GM12878 (cell line): Measurements from ENCODE around the gene BCKDHB.

Experiments used
- CTCF ChIP-seq, 3 experiments: IDR thresholded peaks in 2 of 3; conservative IDR thresholded peaks in 1 of 3; 2 replicates each; pipeline ENCODE4 v1.5.1; 2011; ENCODE audit warnings: low read depth in 3 of 3, low read length in 3 of 3, mild to moderate bottlenecking in 3 of 3, control low read depth in 2 of 3, moderate library complexity in 2 of 3, inconsistent platforms in 1 of 3, mixed read lengths in 1 of 3; ENCODE audit not compliant: control insufficient read depth in 2 of 3, insufficient read depth in 1 of 3; ENCODE audit errors: extremely low read depth in 1 of 3
- HDAC6 ChIP-seq: fragments of 200-600 bp; sonication (generic); IDR thresholded peaks from one replicate; pipeline ENCODE4 v1.8.0; 2017; ENCODE audit warnings: antibody characterized with exemption; ENCODE audit not compliant: unreplicated experiment
- PAX5 ChIP-seq: IDR thresholded peaks from 2 replicates; pipeline ENCODE4 v1.6.1; 2011; ENCODE audit warnings: low read depth, low read length, borderline replicate concordance
- POLR2A ChIP-seq: IDR thresholded peaks from 2 replicates; pipeline ENCODE4 v1.6.1; 2011; ENCODE audit warnings: low read depth, mild to moderate bottlenecking, low read length
- POLR2AphosphoS5 ChIP-seq: IDR thresholded peaks from 2 replicates; pipeline ENCODE4 v1.6.1; 2011; ENCODE audit warnings: mild to moderate bottlenecking, low read length, inconsistent platforms
- RFX5 ChIP-seq: IDR thresholded peaks from 2 replicates; pipeline ENCODE4 v1.6.1; 2011; ENCODE audit warnings: low read depth, low read length, improper control_type of control experiment
- STAT3 ChIP-seq: IDR thresholded peaks from 2 replicates; pipeline ENCODE4 v1.6.1; 2011; ENCODE audit warnings: low read depth, low read length, improper control_type of control experiment
- TCF7 ChIP-seq: IDR thresholded peaks from 2 replicates; pipeline ENCODE4 v1.6.1; 2014; ENCODE audit warnings: antibody characterized with exemption, borderline replicate concordance
- YY1 ChIP-seq: IDR thresholded peaks from 2 replicates; pipeline ENCODE4 v1.6.1; 2011; ENCODE audit warnings: low read depth, mild to moderate bottlenecking, low read length
- TF ChIP-seq, protein P1 (sequence below): IDR thresholded peaks from 2 replicates; pipeline ENCODE4 v1.6.1; 2012; ENCODE audit warnings: low read depth, low read length, improper control_type of control experiment
- TF ChIP-seq, protein P2 (sequence below): IDR thresholded peaks from 2 replicates; pipeline ENCODE4 v1.6.1; 2011; ENCODE audit warnings: borderline replicate concordance, low read depth, mild to moderate bottlenecking, moderate library complexity, mixed read lengths, low read length; ENCODE audit not compliant: insufficient read depth; ENCODE audit errors: extremely low read length

DNA sequence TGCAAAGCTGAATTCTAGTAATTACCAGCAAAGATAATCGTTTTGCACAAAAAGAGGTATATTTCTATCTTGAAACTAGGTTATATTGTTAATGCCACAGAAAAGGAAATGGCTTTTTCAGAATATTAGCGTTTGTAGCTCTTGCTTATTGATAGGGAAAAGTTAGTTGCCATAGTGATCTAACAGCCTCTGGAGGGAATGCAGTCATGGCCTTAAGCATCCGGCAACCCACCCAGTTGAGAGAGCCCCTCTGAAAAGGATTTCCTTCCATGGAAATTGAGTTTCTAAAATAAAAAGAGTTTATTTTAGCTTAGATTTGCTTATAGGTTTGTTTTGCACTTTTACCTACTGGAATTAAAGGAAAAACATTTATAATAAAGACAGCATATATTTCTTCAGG is 224.5 kb downstream of the BCKDHB start:
- TF ChIP-seq STAT3 (no peak), HDAC6 (no peak), POLR2AphosphoS5 (no peak), POLR2A (no peak), YY1 (no peak), CTCF (IDR thresholded peaks at IDR 0.05 in 2 of 3, conservative IDR thresholded peaks at IDR 0.05 in 1 of 3; ENCODE audit: control insufficient read depth in 2 of 3, extremely low read depth in 1 of 3, insufficient read depth in 1 of 3, low read depth in 3 of 3, low read length in 3 of 3) (no peak), PAX5 (no peak), RFX5 (no peak), TCF7 (no peak)
- TF ChIP-seq, protein P1, sequence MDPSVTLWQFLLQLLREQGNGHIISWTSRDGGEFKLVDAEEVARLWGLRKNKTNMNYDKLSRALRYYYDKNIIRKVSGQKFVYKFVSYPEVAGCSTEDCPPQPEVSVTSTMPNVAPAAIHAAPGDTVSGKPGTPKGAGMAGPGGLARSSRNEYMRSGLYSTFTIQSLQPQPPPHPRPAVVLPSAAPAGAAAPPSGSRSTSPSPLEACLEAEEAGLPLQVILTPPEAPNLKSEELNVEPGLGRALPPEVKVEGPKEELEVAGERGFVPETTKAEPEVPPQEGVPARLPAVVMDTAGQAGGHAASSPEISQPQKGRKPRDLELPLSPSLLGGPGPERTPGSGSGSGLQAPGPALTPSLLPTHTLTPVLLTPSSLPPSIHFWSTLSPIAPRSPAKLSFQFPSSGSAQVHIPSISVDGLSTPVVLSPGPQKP, result no peak
- TF ChIP-seq, protein P2, sequence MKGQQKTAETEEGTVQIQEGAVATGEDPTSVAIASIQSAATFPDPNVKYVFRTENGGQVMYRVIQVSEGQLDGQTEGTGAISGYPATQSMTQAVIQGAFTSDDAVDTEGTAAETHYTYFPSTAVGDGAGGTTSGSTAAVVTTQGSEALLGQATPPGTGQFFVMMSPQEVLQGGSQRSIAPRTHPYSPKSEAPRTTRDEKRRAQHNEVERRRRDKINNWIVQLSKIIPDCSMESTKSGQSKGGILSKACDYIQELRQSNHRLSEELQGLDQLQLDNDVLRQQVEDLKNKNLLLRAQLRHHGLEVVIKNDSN, result no peak
